ENCODE measurements around the gene RNU6-1.

Gene RNU6-1

DNA sequence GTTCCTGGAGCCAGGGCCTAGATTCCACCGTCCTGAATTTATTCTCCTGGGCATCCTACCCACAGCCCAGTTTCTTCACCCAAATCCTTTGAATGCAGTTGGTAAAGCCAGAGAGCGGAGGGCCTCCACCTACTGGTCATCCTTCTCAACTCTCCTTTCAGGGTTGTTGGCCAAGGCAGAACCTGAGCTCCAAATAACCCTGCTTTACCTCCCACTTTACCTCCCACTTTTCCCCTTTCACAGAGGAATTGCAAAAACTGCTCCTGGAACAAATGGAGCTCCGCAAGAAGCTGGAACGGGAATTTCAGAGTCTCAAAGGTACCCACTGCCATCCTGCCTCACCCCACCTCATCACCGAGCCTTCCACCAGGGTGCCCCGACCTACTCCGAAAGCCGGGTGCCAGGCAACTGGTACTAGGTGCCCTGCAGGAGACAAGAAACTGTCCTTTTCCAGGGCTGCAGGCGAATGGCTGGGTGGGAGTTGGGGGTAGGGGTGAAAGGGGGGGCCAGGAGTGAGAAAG, 7.8 kb downstream of the RNU6-1 start:
- DNase-seq, result no peak

DNA sequence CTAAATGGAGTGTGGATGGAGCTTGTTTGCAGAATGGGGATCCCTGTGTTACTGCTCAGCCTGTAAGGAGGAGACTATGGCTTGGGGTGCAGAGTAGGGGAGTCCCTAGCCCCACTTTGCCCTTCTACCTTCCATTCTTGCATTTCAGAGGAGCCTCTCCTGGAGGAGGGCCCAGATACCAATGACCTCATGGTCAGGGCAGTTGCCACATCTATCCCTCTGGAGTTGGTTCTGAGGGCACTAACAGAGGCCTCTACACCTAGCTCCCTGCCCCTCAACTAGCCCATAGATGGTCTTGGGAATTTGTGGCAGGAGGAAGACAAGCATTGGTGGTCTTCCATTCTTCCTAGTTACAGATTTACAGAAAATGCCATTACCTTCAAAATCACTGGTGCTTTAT, 8.5 kb downstream of the RNU6-1 start:
- DNase-seq, result no peak

GRCh38 chr15:67829647-67830504, 10.0 kb downstream of the RNU6-1 start:
- DNase-seq, result no peak

GRCh38 chr15:67828969-67829646, 10.7 kb downstream of the RNU6-1 start:
- DNase-seq, result no peak

DNA sequence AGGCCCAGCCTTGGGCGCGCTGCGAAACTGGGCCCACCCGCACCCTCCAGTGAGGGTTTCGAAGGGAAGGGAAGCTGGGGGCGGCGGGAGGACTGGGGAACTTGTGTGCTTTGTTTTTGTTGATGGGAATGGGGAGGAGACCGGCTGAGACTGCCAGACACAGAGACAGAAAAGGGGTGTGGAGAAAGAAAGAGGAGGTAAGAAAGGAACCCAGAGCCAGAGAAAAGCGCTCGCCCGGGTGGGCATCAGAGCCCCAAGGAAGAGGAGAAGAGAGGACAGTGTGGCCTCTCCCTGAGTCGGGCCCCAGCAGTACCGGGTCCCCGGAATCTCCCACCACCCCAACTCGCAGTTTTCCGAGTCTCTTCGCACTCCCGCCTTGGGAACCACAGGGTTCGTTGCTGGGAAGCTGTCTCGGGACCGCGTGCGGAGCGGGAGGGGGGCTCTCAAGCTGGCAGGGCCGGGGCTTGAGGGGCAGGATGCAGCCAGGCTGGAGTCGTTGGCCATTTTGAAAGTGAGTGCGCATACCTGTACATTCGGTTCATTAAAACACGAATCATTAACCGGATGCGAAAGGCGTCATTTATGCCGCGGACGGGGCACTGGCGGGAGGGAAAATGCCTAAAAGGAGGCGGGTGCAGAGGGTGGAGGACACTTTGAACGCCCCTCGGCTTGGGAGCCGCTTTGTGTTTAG, 11.4 kb downstream of the RNU6-1 start:
- no peak for DNase-seq

GRCh38 chr15:67827562-67828277, 12.1 kb downstream of the RNU6-1 start:
- DNase-seq, result no peak

DNA sequence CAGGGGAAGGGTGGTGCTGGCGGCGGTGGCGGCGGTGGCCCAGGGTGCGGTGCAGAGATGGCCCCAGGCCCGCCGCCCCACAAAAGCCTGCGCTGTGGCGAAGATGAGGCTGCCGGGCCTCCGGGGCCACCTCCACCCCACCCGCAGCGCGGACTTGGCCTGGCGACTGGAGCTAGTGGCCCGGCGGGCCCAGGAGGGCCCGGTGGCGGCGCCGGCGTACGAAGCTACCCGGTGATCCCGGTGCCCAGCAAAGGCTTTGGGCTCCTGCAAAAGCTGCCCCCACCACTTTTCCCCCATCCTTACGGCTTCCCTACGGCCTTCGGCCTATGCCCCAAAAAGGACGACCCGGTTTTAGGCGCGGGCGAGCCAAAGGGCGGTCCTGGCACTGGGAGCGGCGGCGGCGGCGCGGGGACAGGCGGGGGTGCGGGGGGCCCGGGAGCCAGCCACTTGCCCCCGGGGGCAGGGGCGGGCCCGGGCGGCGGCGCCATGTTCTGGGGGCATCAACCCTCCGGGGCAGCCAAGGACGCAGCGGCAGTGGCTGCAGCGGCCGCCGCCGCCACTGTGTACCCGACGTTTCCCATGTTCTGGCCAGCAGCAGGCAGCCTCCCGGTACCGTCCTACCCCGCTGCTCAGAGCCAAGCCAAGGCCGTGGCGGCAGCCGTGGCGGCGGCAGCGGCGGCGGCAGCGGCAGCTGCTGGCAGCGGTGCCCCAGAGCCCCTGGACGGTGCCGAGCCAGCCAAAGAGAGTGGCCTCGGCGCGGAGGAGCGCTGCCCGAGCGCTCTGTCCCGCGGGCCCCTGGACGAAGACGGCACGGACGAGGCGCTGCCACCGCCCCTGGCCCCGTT, 12.9 kb downstream of the RNU6-1 start:
- no peak for DNase-seq

GRCh38 chr15:67825881-67826716, 13.7 kb downstream of the RNU6-1 start:
- no peak for DNase-seq

DNA sequence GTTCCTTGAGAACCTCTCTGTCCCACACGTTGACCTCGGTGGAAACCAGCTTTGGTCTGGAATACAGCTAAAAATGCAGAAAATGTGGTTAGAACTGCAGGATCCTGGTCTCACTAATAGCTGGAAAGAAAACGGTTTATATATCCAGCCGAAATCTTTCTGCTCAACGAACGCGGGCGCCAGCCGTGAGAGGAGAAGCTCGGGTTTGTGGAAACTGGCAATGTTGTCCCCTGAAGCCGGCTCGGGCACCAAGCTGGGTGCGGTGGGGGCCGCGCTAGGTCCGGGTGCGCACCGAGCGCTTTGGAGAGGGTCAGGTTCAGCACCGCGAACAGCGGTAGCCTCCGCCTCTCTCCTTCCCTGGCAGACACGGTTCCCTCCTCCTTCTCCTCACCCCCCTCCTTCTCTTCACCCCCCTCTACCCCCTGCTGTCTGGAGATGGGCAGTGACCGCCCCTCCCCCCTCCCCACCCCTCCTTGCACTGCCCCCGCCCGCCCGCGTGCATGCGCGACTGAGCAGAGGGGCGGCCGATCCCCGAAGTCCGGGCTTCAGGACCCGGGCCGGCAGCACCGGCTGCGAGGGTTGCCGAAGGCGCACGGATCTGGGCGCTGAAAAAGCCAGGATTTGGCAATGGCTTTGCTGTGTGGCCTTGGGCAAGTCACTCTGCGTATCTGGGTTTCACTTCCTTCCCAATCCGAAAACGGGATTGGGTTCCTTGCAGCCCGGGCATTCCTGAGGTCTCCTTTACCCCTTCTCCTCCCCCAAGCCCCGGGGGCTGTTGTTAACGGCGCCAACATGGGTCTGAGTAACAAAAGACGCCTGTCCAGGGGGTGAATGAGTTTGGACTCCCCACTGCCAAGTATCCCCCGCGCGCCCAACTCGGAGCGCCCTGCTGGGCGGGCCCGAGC, 14.6 kb downstream of the RNU6-1 start, which contains the start of gene SKOR1:
Gene SKOR1, plus strand, starts transcription at position 534 of the 905 bp plus-strand sequence. Its CDS starts 94 bp downstream, at position 628.
- no peak for DNase-seq

GRCh38 chr15:67824197-67824968, 15.5 kb downstream of the RNU6-1 start:
- DNase-seq, result no peak

- no peak for DNase-seq
These were observed 16.3 kb downstream of the RNU6-1 start for GRCh38 chr15:67823314-67824196.

- no peak for DNase-seq
These were observed 17.1 kb downstream of the RNU6-1 start for GRCh38 chr15:67822537-67823313.

- no peak for DNase-seq
These were observed 17.9 kb downstream of the RNU6-1 start for GRCh38 chr15:67821784-67822440.

- DNase-seq, result no peak
These were observed 18.7 kb downstream of the RNU6-1 start for GRCh38 chr15:67820992-67821783.
